Measurements from ENCODE around the gene KIAA0513.

The KIAA0513 gene

DNA sequence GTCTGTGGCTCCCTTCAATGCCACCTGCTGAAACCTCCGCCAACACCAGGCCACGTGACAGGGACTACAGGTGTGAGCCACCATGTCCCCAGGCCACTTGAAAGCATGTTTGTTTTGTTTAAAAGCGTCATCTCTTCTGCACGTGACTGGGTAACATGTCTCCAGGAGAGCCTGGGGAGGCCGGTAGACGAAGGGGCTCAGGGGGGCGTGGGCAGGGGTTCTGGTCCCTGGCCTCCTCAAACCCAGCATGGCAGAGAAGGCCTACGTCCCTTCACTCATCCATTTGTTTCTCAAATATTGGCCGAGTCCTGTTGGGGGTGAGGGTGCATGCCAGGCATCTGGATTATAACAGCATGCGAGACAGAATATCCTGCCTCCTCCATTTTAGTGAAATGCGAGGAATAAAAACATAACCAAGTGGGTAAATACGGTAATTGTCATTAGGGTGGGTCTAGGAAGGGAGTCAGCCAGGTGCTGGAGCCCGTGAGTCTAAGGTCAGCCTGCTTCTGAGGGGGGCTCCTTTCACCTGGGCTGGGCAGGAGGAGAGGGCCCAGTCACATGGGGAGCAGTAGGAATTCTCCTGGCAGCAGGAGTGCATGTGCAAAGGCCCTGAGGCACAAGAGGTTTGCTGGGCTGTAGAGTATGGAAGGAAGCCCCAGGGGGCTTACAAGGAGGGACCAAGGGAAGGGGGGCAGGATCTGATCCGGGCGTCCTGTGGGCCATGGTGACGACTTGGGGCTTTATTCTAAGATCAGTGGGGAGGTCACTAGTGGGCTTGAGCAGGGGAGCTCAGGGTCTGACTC, 111.4 kb downstream of the KIAA0513 start:
- no peak for DNase-seq

DNA sequence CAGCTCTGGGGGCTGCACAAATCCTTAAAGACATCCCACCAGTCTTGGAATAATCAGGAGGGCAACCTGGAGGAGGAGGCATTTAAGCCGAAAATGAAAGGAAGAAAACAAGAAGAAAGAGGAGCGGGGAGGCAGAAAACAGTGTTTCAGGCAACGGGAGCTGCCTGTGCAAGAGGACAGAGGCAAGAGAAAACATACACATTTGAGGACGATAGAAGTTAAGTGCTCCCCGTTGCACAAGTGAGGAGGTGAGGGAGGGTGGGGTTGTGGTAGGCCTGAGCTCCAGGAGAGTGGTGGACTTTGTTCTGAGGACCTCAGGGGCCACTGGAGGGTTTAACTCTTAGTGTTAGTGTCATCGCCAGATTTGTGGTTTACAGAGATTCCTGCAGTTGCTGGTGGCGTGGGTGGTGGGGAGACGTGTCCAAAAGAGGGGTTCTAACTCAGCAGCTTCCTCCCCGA, 112.3 kb downstream of the KIAA0513 start:
- no peak for DNase-seq

DNA sequence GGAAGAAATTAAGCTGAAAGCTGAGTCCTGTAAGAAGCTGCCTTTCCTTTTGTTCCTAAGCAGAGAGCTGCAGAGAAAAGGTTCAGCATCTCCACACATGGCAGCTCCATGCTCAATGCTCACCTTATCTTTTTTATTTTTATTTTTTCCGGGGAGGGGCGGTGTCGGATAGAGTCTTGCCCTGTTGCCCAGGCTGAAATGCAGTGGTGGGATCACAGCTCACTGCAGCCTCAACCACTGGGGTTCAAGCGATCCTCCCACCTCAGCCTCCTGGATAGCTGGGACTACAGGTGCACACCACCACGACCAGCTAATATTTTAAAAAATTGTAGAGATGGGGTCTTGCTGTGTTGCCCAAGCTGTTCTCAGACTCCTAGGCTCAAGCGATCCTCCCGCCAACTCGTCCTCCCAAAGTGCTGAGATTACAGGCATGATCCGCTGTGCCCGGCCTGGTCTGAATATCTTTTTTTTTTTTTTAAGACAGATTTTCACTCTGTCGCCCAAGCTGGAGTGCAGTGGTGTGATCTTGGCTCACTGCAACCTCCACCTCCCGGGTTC, 112.9 kb downstream of the KIAA0513 start:
- no peak for DNase-seq

DNA sequence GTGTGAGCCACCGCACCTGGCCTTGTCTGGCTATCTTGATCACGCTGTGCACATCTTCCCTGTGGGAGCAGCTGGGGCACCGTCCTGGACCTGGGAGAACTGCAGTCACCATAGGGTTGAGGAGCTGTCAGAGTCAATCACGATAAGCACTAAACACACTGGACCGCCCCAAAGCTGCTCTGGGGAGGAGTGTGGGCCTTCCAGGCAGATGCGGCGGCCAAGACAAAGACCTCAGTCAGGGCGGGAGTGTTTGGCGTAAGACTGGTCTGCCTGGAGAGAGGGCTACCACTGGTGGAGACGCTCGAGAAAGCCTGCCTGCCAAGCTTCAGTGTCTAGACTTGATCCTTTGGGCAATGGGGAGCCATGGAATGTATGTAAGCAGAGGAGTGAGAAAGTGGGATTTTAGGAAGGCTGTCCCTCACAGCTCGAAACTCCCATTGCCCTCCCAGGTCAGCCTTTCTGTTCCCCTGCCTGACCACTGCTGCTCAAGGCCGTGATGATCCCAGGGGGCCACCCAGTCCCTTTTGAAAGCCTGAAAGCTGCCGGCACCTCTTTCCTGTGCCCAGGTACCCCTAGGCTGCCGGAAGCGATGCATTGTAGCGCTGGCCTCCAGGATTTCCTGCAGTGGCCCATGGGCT, 114.0 kb downstream of the KIAA0513 start:
- no peak for DNase-seq

DNA sequence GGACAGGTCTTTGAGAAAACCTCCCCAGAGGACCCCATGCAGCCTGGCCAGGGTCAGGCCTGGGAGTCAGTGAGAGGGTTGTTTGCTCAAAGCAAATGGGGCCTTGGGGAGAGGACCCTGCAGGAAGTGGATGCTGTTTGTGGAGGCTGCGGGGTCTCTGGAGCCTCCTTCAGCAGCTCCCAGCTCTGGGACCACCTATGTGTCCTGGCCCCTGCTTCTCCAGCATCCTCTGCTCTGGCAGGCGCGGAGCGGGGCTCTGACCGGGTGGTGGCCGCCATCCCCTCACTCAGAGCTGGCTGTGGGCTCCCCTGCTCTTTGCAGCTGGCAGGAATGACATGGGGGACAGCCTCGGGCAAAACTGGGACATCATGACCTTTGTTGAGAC, 114.5 kb downstream of the KIAA0513 start:
- no peak for DNase-seq

DNA sequence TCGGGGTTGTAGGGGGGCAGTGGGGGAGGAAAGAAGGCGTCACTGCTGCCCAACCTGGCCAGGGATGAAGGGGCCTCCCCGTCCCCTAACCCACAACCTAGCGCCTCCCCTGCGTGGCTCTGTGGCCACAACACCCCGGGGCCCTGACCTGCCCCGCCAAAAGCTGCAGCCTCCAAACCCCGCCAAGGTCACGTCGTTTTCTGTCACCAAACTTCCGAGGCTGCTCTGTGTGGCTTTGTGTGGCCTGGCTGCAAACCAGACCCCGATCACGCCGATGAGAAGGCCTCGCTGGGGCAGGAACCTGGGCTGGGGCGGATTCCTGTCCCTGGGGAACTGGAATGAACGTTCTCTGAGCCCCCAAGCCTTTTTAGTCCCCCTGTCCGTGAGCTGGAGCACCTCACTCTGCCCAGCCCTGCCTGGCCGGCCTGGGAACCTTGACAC, 115.2 kb downstream of the KIAA0513 start:
- no peak for DNase-seq
